Measurements from ENCODE around the gene PMPCA.
A peak's percentile ranks its signal among the peaks of the same experiment; 100 is the strongest.

Gene PMPCA, protein sequence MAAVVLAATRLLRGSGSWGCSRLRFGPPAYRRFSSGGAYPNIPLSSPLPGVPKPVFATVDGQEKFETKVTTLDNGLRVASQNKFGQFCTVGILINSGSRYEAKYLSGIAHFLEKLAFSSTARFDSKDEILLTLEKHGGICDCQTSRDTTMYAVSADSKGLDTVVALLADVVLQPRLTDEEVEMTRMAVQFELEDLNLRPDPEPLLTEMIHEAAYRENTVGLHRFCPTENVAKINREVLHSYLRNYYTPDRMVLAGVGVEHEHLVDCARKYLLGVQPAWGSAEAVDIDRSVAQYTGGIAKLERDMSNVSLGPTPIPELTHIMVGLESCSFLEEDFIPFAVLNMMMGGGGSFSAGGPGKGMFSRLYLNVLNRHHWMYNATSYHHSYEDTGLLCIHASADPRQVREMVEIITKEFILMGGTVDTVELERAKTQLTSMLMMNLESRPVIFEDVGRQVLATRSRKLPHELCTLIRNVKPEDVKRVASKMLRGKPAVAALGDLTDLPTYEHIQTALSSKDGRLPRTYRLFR

DNA sequence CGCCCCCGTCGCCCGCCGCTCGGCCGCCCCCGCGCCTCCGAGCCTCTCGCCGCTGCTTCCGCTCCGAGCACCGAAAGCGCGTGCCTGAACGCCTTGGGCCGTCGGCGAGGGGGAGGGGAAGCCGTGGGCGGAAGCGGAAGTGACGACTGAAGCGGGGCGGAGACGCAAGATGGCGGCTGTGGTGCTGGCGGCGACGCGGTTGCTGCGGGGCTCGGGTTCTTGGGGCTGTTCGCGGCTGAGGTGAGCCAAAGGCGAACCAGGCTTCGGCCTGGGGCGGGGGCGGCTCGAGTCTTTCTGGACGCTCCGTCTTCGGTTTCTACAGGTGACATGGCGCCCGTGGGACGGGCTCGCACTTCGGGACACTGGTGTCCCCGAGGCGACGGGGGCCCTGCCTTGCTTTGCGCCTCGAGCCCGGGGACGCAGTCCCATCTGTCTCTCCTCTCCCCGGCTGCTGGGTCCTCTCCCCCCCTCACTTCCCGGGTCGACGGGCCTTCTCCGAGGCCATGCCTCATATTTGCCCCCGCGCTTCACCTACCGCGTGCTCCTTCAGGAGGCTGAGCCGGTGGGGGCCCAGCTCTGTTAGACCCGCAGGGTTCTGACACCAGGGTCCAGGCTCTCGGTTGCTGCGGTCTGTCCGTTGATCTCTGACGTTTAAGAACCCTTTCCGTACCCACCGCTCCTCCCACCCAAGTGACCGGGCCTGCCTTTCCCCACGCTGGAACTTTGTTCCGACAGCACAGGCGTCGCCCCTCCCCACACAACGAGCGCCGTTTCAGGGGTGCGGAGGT lies at the start of gene PMPCA, which contains the start of gene ENTR1:
PMPCA (plus strand) TSS at position 159 of the 788 bp plus-strand sequence; CDS start at position 170, 11 bp downstream.
ENTR1 (minus strand) TSS at position 115 of the 788 bp plus-strand sequence. CDS start 217 bp downstream, outside the sequence.
- H3K4me3 ChIP-seq (ENCODE audit: low read depth, low read length), result peak within 1 kb of the TSS; percentile 100
- DNase-seq (ENCODE audit: low read depth), result no peak
- TF ChIP-seq, protein P1, sequence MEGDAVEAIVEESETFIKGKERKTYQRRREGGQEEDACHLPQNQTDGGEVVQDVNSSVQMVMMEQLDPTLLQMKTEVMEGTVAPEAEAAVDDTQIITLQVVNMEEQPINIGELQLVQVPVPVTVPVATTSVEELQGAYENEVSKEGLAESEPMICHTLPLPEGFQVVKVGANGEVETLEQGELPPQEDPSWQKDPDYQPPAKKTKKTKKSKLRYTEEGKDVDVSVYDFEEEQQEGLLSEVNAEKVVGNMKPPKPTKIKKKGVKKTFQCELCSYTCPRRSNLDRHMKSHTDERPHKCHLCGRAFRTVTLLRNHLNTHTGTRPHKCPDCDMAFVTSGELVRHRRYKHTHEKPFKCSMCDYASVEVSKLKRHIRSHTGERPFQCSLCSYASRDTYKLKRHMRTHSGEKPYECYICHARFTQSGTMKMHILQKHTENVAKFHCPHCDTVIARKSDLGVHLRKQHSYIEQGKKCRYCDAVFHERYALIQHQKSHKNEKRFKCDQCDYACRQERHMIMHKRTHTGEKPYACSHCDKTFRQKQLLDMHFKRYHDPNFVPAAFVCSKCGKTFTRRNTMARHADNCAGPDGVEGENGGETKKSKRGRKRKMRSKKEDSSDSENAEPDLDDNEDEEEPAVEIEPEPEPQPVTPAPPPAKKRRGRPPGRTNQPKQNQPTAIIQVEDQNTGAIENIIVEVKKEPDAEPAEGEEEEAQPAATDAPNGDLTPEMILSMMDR (IDR thresholded peaks at IDR 0.05; ENCODE audit: low read depth, low read length, missing control alignments), result no peak

- DNase-seq (ENCODE audit: low read depth), result no peak
- TF ChIP-seq, protein P1 (IDR thresholded peaks at IDR 0.05; ENCODE audit: low read depth, low read length, missing control alignments), result no peak
- no peak overlapping the region for H3K4me3 ChIP-seq (ENCODE audit: low read depth, low read length)
These were observed 49.3 kb upstream of the PMPCA start for GRCh38 chr9:136361047-136361753.

DNA sequence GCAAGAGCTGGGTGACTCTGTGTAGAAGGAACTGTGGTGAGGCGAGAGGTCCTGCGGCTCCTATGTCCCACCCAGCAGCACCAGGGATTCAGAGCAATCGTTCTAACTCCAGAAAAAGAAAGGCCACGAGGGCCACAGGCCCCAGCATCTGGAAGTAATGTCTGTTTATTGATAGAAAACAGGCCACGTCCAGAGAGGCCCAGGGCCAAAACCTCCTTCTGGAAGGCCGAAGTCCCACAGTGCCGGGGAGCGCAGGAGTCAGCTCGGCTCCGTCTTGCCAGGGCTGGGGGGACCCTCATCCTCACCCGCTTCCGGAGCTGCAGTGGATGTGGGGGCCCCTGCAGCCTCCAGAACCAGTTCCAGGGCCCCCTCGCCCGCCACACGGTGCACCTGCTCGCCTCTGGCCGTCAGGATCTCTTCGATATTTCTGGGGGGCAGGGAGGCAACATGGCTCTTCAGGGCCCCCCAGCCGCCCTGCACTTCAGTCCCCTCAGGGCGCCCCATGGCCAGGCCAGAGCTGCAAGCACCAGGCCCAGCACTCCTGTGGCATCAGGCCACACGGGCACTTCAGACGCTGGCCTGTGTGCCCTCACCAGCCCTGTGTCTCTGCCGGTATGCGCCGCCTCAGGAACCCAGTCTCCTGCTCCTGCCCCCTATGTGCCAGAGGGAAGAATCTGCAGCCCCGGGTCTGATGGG lies 48.6 kb upstream of the PMPCA start:
- no peak for DNase-seq (ENCODE audit: low read depth)
- TF ChIP-seq, protein P1 (IDR thresholded peaks at IDR 0.05; ENCODE audit: low read depth, low read length, missing control alignments), result no peak
- no peak overlapping the region for H3K4me3 ChIP-seq (ENCODE audit: low read depth, low read length)

GRCh38 chr9:136362450-136362784 lies 48.0 kb upstream of the PMPCA start:
- DNase-seq (ENCODE audit: low read depth), result no peak
- TF ChIP-seq, protein P1 (IDR thresholded peaks at IDR 0.05; ENCODE audit: low read depth, low read length, missing control alignments), result no peak
- no peak overlapping the region for H3K4me3 ChIP-seq (ENCODE audit: low read depth, low read length)

GRCh38 chr9:136363106-136363948 lies 47.1 kb upstream of the PMPCA start, which contains the start of gene DNLZ:
Gene DNLZ, minus strand, starts transcription at chr9:136363744. Its CDS starts 30 bp downstream, at chr9:136363714.
- TF ChIP-seq, protein P1 (IDR thresholded peaks at IDR 0.05; ENCODE audit: low read depth, low read length, missing control alignments), result peak; percentile 90
- peak; percentile 75 for DNase-seq (ENCODE audit: low read depth)

More at GRCh38 chr9:136363106-136363948, 47.1 kb upstream of the PMPCA start, which contains the start of gene DNLZ:
- H3K4me3 ChIP-seq (ENCODE audit: low read depth, low read length), result peak within 1 kb of the TSS; percentile 84

All from GM12864 (cell line).